AG04450 (cell line): ENCODE results near the gene FBN2. TPM values are rescaled to one million over a fixed set of nuclear protein-coding genes. Genes with fewer than 3 reads are reported as not detected.

Experiments
- CTCF ChIA-PET: fragments of 300-600, 350-600 bp; formaldehyde crosslinking; extraction: SDS; loops from one replicate; lab custom pipeline; 2022; ENCODE audit warnings: antibody characterized with exemption, inconsistent platforms; lab: Charles Lee
- POLR2A ChIA-PET: fragments of 350-600 bp; formaldehyde crosslinking; extraction: SDS; loops from one replicate; lab custom pipeline; 2021; ENCODE audit warnings: antibody characterized with exemption, inconsistent platforms; lab: Yijun Ruan, JAX
- DNase-seq: peaks from one replicate; pipeline ENCODE4 v3.0.0-alpha.2; 2011; ENCODE audit warnings: low read depth, low spot score
- H3K27ac ChIP-seq: one replicate; pipeline ENCODE4 v1.5.1; 2012; ENCODE audit warnings: low read depth, low read length, control low read depth
- H3K27me3 ChIP-seq: one replicate; pipeline ENCODE4 v1.6.0; 2012; ENCODE audit warnings: low read length; ENCODE audit not compliant: control insufficient read depth, insufficient read depth
- H3K4me3 ChIP-seq: 2 replicates; pipeline ENCODE4 v1.5.1; 2011; ENCODE audit warnings: mild to moderate bottlenecking, low read depth, low read length, control low read depth
- H3K9me3 ChIP-seq: 2 replicates; pipeline ENCODE4 v1.5.1; 2012; ENCODE audit warnings: low read length; ENCODE audit not compliant: control insufficient read depth, insufficient read depth
- CTCF ChIP-seq: IDR thresholded peaks from 2 replicates; pipeline ENCODE4 v1.5.1; 2011; ENCODE audit warnings: low read depth, low read length, control low read depth, inconsistent platforms
- polyA plus RNA-seq: library from polyadenylated mRNA; depleted of rRNA; stranded (reverse); fragments of >200 nt; gene quantifications from 2 replicates; pipeline ENCODE4 v1.2.3, GENCODE V29; 2011

The FBN2 gene
- polyA plus RNA-seq, 1 experiment, result 46.5 TPM

- POLR2A ChIA-PET, result no interaction called here
- no peak for TF ChIP-seq CTCF
- CTCF ChIA-PET, result no interaction called here
- H3K27ac ChIP-seq, result no peak overlapping the region
- H3K9me3 ChIP-seq, result no peaks in the 10 kb centered on the region
- DNase-seq, result no peak
- H3K4me3 ChIP-seq, result no peak overlapping the region
- H3K27me3 ChIP-seq, result no peaks in the 10 kb centered on the region
These were observed 51.0 kb downstream of the FBN2 start for GRCh38 chr5:128487041-128487440.

- CTCF ChIA-PET, result interaction anchor here (1.4 to 2.5 kb wide), 2 partner anchors 11 to 15 kb away, joined by 3 to 13 read pairs; no protein-coding TSS in a partner anchor
- POLR2A ChIA-PET, result no interaction called here
- H3K4me3 ChIP-seq, result no peak overlapping the region
These were observed 54.3 kb downstream of the FBN2 start for GRCh38 chr5:128483738-128484137.

GRCh38 chr5:128480906-128481633, 57.0 kb downstream of the FBN2 start:
- CTCF ChIA-PET, result interaction anchor here (1.1 to 2.5 kb wide), 2 partner anchors 17 kb away, joined by 4 to 13 read pairs; no protein-coding TSS in a partner anchor
- no peaks in the 10 kb centered on the region for H3K9me3 ChIP-seq
- no peak for TF ChIP-seq CTCF
- H3K27me3 ChIP-seq, result no peaks in the 10 kb centered on the region
- no peak overlapping the region for H3K27ac ChIP-seq
- DNase-seq, result no peak
- H3K4me3 ChIP-seq, result no peak overlapping the region
- POLR2A ChIA-PET, result no interaction called here

More at GRCh38 chr5:128483738-128484137, 54.3 kb downstream of the FBN2 start:
- Histone ChIP-seq H3K27me3 (no peaks in the 10 kb centered on the region), H3K9me3 (no peaks in the 10 kb centered on the region), H3K27ac (no peak overlapping the region)
- no peak for TF ChIP-seq CTCF
- no peak for DNase-seq

GRCh38 chr5:128480158-128480557, 57.9 kb downstream of the FBN2 start:
- DNase-seq, result no peak
- ChIA-PET CTCF (interaction anchor here (1.1 kb wide), 1 partner anchor 18 kb away, joined by 4 read pairs; no protein-coding TSS in a partner anchor), POLR2A (no interaction called here)
- Histone ChIP-seq H3K4me3 (no peak overlapping the region), H3K9me3 (no peaks in the 10 kb centered on the region), H3K27ac (no peak overlapping the region), H3K27me3 (no peaks in the 10 kb centered on the region)
- no peak for TF ChIP-seq CTCF
